Neural progenitor cell (in vitro differentiated cells): ENCODE measurements around the gene SCAP. TPM values are rescaled to one million over a fixed set of nuclear protein-coding genes. Genes with fewer than 3 reads are reported as not detected.

ENCODE experiments used
- DNase-seq: peaks from one replicate; pipeline ENCODE4 v3.0.0-alpha.2; 2016; ENCODE audit warnings: low spot score
- H2AFZ ChIP-seq: fragments of 200-600 bp; sonication (generic); replicated peaks from 2 replicates; pipeline ENCODE4 v1.6.1; 2016; ENCODE audit warnings: antibody characterized with exemption
- H3F3A ChIP-seq: fragments of 200-600 bp; sonication (generic); 2 replicates; pipeline ENCODE4 v1.6.1; 2016; ENCODE audit warnings: antibody characterized with exemption, low read depth
- H3K27ac ChIP-seq: fragments of 200-600 bp; sonication (generic); 2 replicates; pipeline ENCODE4 v1.5.1; 2016; ENCODE audit warnings: mild to moderate bottlenecking
- H3K27me3 ChIP-seq: fragments of 200-600 bp; sonication (generic); 2 replicates; pipeline ENCODE4 v1.6.1; 2016; ENCODE audit warnings: mild to moderate bottlenecking, moderate library complexity
- H3K36me3 ChIP-seq: fragments of 200-600 bp; sonication (generic); 2 replicates; pipeline ENCODE4 v1.5.1; 2016
- H3K4me1 ChIP-seq: fragments of 200-600 bp; sonication (generic); 2 replicates; pipeline ENCODE4 v1.6.1; 2016; ENCODE audit warnings: mixed run types
- H3K4me2 ChIP-seq: fragments of 200-600 bp; sonication (generic); 2 replicates; pipeline ENCODE4 v1.6.1; 2016
- H3K4me3 ChIP-seq: fragments of 200-600 bp; sonication (generic); 2 replicates; pipeline ENCODE4 v1.5.1; 2016
- H3K79me2 ChIP-seq: fragments of 200-600 bp; sonication (generic); 2 replicates; pipeline ENCODE4 v1.6.1; 2016; ENCODE audit warnings: low read depth
- H3K9ac ChIP-seq: fragments of 200-600 bp; sonication (generic); 2 replicates; pipeline ENCODE4 v1.6.1; 2016
- H3K9me3 ChIP-seq: fragments of 200-600 bp; sonication (generic); 2 replicates; pipeline ENCODE4 v1.5.1; 2016; ENCODE audit warnings: low read depth
- H4K20me1 ChIP-seq: fragments of 200-600 bp; sonication (generic); 2 replicates; pipeline ENCODE4 v1.6.1; 2016; ENCODE audit warnings: low read depth
- H3K27ac Mint-ChIP-seq: 3 replicates; pipeline ENCODE4 v1.8.0; 2021; ENCODE audit warnings: mixed read lengths
- H3K27me3 Mint-ChIP-seq: 2 replicates; pipeline ENCODE4 v1.8.0; 2022; ENCODE audit warnings: low read depth, mild to moderate bottlenecking, inconsistent platforms, moderate library complexity, mixed read lengths; ENCODE audit not compliant: insufficient read depth
- H3K36me3 Mint-ChIP-seq: 3 replicates; pipeline ENCODE4 v1.8.0; 2021; ENCODE audit warnings: mixed read lengths
- H3K4me1 Mint-ChIP-seq: 3 replicates; pipeline ENCODE4 v1.8.0; 2021; ENCODE audit warnings: mixed read lengths
- H3K4me3 Mint-ChIP-seq: 3 replicates; pipeline ENCODE4 v1.8.0; 2021; ENCODE audit warnings: mild to moderate bottlenecking, moderate library complexity, mixed read lengths
- H3K9me3 Mint-ChIP-seq: 3 replicates; pipeline ENCODE4 v1.8.0; 2020; ENCODE audit warnings: mixed read lengths
- EZH2 ChIP-seq: fragments of 200-600 bp; sonication (generic); IDR thresholded peaks from 2 replicates; pipeline ENCODE4 v1.6.1; 2017; ENCODE audit warnings: antibody characterized with exemption, mild to moderate bottlenecking, moderate library complexity
- EZH2phosphoT487 ChIP-seq: fragments of 200-600 bp; sonication (generic); IDR thresholded peaks from 2 replicates; pipeline ENCODE4 v1.6.1; 2017; ENCODE audit warnings: antibody characterized with exemption
- total RNA-seq: library from RNA; depleted of rRNA; stranded (reverse); fragments of >200 nt; gene quantifications from 2 replicates; pipeline ENCODE4 v1.2.3, GENCODE V29; 2015; ENCODE audit warnings: low replicate concordance
- TF ChIP-seq, protein P1 (sequence below): fragments of 200-600 bp; sonication (generic); IDR thresholded peaks from 2 replicates; pipeline ENCODE4 v1.5.1; 2017; ENCODE audit warnings: antibody characterized with exemption, mild to moderate bottlenecking

SCAP gene
- total RNA-seq, 1 donor from 2014 or later = 33.0 TPM

DNA sequence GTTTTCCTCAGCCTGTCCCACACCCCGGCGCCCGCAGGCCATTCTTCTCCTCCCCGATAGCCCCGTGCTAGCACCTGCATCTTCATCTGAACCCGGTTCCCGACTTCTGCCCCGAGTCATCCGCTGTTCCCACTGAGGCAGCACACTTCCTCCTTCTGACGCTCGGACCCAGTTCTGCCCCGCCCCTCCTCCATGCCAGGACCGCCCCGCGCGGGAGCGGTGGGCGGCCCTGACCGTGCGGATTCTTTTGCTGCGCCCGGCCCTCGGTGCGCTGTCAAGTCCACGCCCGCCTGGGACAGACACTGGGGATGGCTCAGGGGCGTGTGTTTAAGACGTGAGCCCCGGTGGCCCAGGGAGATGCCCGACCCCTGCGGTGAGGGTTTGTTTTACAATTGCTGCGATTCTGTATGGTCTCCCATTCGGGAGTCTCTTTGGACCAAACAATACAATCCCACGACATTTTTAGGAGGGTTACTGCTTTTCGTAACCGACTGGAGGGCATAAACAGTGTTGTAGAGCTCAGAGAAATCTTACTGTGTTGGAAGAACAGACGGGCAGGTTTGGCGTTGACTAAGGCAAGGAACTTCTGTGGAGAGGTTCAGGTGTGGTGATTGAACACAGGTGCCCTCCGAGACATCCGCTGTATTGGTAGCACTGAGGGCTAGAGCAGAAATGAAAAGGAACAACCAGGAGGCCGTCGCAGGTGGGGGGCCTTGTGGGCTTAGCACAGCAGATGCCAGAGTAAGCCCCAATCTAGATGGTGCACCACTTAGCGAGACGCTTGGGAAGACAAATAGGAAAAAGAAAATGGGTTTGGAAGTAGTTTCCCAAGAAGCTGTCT is 94.2 kb downstream of the SCAP start:
- peaks cover 21% of the 10 kb centered on the region for H3K4me1 Mint-ChIP-seq
- Histone ChIP-seq H3K4me2 (peak overlapping the region; percentile 87), H3K4me3 (peak overlapping the region; percentile 89), H2AFZ (peak overlapping the region; percentile 74), H3K36me3 (no peaks in the 10 kb centered on the region), H3F3A (peaks cover 17% of the 10 kb centered on the region), H4K20me1 (peaks cover 28% of the 10 kb centered on the region), H3K79me2 (peaks cover 54% of the 10 kb centered on the region), H3K27me3 (no peaks in the 10 kb centered on the region), H3K9ac (peak overlapping the region; percentile 62), H3K27ac (peak overlapping the region; percentile 31), H3K4me1 (peaks cover 5% of the 10 kb centered on the region), H3K9me3 (no peaks in the 10 kb centered on the region)
- peaks cover 2% of the 10 kb centered on the region for H3K27me3 Mint-ChIP-seq
- peak; percentile 86 for DNase-seq
- H3K9me3 Mint-ChIP-seq = no peaks in the 10 kb centered on the region
- TF ChIP-seq, protein P1, sequence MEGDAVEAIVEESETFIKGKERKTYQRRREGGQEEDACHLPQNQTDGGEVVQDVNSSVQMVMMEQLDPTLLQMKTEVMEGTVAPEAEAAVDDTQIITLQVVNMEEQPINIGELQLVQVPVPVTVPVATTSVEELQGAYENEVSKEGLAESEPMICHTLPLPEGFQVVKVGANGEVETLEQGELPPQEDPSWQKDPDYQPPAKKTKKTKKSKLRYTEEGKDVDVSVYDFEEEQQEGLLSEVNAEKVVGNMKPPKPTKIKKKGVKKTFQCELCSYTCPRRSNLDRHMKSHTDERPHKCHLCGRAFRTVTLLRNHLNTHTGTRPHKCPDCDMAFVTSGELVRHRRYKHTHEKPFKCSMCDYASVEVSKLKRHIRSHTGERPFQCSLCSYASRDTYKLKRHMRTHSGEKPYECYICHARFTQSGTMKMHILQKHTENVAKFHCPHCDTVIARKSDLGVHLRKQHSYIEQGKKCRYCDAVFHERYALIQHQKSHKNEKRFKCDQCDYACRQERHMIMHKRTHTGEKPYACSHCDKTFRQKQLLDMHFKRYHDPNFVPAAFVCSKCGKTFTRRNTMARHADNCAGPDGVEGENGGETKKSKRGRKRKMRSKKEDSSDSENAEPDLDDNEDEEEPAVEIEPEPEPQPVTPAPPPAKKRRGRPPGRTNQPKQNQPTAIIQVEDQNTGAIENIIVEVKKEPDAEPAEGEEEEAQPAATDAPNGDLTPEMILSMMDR = no peak
- no peak for TF ChIP-seq EZH2phosphoT487
- peak overlapping the region; percentile 8 for H3K27ac Mint-ChIP-seq
- peak overlapping the region; percentile 100 for H3K4me3 Mint-ChIP-seq
- H3K36me3 Mint-ChIP-seq = peaks cover 5% of the 10 kb centered on the region

DNA sequence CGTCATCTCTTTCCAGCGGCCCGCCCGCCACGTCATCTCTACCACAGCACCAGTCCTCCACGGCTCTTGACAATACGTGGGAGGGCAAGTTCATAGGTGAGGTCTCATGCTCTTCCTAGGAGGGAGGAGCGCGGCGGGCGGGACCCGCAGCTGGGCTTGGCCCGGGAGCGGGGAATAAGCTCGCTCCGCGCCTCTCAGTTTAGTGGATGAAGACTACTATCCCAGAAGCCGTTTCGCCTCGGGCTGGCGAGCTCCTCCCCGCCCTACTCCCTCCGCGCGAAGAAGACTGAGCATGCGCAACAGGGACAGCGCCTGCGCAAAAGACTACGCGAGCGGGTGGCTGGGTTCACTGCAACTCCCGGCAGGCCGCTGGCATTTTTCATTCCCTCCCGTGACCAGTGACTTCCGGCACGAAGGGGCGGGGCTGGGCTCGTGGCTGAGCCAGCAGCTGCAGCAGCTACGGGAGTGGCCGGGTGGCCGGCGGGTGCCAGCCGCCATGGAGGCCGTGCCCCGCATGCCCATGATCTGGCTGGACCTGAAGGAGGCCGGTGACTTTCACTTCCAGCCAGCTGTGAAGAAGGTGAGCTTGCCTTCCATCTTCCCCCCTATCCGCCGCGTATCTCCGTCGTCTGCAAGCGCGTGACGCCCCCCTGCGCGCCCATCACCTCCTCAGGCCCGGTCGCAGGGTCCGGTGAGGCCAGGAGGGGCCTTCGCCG is 95.0 kb downstream of the SCAP start, which contains the start of gene PTPN23:
TSS of gene PTPN23 (plus strand) at position 421 of the 716 bp plus-strand sequence. CDS start at position 497, 76 bp downstream.
- Histone ChIP-seq H3K79me2 (peaks cover 46% of the 10 kb centered on the region), H3K27me3 (no peaks in the 10 kb centered on the region), H2AFZ (peak within 1 kb of the TSS; percentile 74), H3K36me3 (no peaks in the 10 kb centered on the region), H4K20me1 (peaks cover 28% of the 10 kb centered on the region), H3K4me2 (peak within 1 kb of the TSS; percentile 87), H3K4me1 (peaks cover 5% of the 10 kb centered on the region), H3K9me3 (no peaks in the 10 kb centered on the region), H3F3A (peaks cover 17% of the 10 kb centered on the region), H3K4me3 (peak within 1 kb of the TSS; percentile 89), H3K27ac (peak within 1 kb of the TSS; percentile 31), H3K9ac (peak within 1 kb of the TSS; percentile 68)
- Mint-ChIP-seq H3K36me3 (peaks cover 2% of the 10 kb centered on the region), H3K9me3 (no peaks in the 10 kb centered on the region), H3K4me1 (peaks cover 21% of the 10 kb centered on the region), H3K27ac (peak within 1 kb of the TSS; percentile 100), H3K27me3 (peaks cover 2% of the 10 kb centered on the region), H3K4me3 (peak within 1 kb of the TSS; percentile 100)
- no peak for TF ChIP-seq EZH2
- no peak for TF ChIP-seq EZH2phosphoT487
- TF ChIP-seq, protein P1 = no peak
- peak; percentile 99 for DNase-seq

DNA sequence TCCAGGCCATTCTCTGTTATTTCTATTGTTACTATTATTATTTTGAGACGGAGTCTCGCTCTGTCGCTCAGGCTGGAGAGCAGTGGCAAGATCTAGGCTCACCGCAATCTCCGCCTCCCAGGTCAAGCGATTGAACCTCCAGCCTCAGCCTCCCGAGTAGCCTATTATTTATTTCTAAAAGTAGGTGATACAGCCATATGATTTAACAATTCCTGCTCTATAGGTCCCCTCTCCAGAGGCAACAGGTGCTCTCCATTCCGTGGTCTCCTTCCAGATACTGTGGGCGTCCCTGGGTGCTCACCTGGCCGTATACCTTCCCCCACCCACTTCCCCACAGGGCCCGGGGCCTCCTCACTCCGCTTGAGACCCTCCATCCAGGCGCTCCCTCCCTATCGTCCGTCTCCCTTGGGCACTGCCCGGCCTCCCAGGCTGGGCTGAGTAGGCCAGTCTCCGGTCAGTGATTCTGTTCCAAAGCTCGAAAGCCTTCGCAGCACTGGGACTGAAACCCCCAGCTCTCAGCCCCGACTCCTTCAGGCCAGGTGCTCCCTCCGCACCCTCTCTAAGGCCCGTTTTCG is 95.6 kb downstream of the SCAP start:
- Histone ChIP-seq H2AFZ (peak overlapping the region; percentile 74), H3K4me3 (peak overlapping the region; percentile 89), H3K9ac (peak overlapping the region; percentile 68), H3K79me2 (peaks cover 40% of the 10 kb centered on the region), H3K36me3 (no peaks in the 10 kb centered on the region), H4K20me1 (peaks cover 28% of the 10 kb centered on the region), H3K9me3 (no peaks in the 10 kb centered on the region), H3K27me3 (no peaks in the 10 kb centered on the region), H3K27ac (no peak overlapping the region), H3K4me1 (peaks cover 5% of the 10 kb centered on the region), H3K4me2 (peak overlapping the region; percentile 87), H3F3A (peaks cover 17% of the 10 kb centered on the region)
- no peak for DNase-seq
- Mint-ChIP-seq H3K36me3 (no peaks in the 10 kb centered on the region), H3K4me1 (peaks cover 21% of the 10 kb centered on the region), H3K27me3 (peaks cover 4% of the 10 kb centered on the region), H3K27ac (peak overlapping the region; percentile 100), H3K4me3 (peak overlapping the region; percentile 100), H3K9me3 (no peaks in the 10 kb centered on the region)
- TF ChIP-seq EZH2 = no peak
- TF ChIP-seq, protein P1 = peak; percentile 5
